ENCODE data around the gene VAV2.

DNA sequence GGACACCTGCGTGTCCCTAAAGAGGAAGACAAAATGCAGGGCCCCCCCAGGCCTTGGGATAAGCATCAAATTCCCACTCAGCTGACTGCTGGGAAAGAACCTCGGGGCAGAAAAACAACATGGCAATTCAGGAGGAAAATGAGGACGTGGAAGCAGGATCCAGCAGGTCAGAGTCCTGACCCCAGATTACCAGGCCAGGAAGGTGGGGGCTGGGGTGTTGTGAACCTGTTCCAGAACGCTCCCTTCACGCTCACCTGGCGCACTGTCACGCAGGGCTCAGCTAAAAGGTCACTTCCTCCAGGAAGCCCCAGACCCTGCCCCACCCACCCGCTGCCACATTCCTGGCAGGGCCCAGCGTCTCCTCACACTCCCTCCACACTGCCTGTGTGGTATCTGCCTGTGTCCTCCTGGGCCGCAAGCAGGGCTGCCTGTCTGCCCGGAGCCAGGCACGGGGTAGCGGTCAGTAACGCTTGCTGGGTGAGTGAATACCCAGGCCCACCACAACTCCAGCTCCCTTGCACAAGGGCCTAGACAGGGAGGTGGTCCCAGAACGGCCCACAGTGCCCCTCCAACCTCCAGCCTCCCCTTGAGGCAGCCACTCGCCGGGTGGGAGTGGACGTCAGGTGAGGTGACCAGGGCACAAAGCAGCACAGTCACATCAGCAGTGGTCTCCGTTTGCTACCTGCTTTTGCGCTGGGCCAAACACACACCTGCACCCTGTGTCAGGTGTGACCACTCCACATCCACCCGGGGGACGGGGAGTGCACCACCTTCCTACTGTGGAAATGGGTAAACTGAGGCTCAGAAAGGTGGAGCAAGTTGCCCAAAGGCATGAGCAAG lies 18.1 kb downstream of the VAV2 start:
- TF ChIP-seq, protein P1, sequence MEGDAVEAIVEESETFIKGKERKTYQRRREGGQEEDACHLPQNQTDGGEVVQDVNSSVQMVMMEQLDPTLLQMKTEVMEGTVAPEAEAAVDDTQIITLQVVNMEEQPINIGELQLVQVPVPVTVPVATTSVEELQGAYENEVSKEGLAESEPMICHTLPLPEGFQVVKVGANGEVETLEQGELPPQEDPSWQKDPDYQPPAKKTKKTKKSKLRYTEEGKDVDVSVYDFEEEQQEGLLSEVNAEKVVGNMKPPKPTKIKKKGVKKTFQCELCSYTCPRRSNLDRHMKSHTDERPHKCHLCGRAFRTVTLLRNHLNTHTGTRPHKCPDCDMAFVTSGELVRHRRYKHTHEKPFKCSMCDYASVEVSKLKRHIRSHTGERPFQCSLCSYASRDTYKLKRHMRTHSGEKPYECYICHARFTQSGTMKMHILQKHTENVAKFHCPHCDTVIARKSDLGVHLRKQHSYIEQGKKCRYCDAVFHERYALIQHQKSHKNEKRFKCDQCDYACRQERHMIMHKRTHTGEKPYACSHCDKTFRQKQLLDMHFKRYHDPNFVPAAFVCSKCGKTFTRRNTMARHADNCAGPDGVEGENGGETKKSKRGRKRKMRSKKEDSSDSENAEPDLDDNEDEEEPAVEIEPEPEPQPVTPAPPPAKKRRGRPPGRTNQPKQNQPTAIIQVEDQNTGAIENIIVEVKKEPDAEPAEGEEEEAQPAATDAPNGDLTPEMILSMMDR (IDR thresholded peaks at IDR 0.05): no peak
- no peak for TF ChIP-seq SIN3A (IDR thresholded peaks at IDR 0.05; ENCODE audit: borderline replicate concordance, insufficient read depth, low read depth, low read length)
- no peak for TF ChIP-seq POLR2AphosphoS5 (IDR thresholded peaks at IDR 0.05; ENCODE audit: low read depth, low read length)
